IPS-20b (cell line): ENCODE results near the gene IFT74.
"Not testable (repeated sequence)": the region's sequence is repeated elsewhere in the genome, so short reads cannot be mapped to it uniquely, and the experiment has no call there.

Source experiments
- H3K27ac ChIP-seq: one replicate; pipeline ENCODE4 v1.5.1; 2013; ENCODE audit warnings: low read length
- H3K27me3 ChIP-seq: 2 replicates; pipeline ENCODE4 v1.6.1; 2013; ENCODE audit warnings: mild to moderate bottlenecking, low read length, inconsistent platforms; ENCODE audit not compliant: insufficient read depth
- H3K36me3 ChIP-seq: 2 replicates; pipeline ENCODE4 v1.6.1; 2013; ENCODE audit warnings: low read depth, mild to moderate bottlenecking, inconsistent platforms, low read length, moderate library complexity; ENCODE audit not compliant: insufficient read depth
- H3K4me1 ChIP-seq: 2 replicates; pipeline ENCODE4 v1.6.1; 2013; ENCODE audit warnings: mild to moderate bottlenecking, control low read depth, inconsistent platforms, low read length, moderate library complexity; ENCODE audit not compliant: insufficient read depth
- H3K4me3 ChIP-seq: 2 replicates; pipeline ENCODE4 v1.5.1; 2013; ENCODE audit warnings: mild to moderate bottlenecking, low read length, inconsistent platforms
- H3K9ac ChIP-seq: 2 replicates; pipeline ENCODE4 v1.6.1; 2013; ENCODE audit warnings: low read depth, mild to moderate bottlenecking, inconsistent platforms, low read length, moderate library complexity
- H3K9me3 ChIP-seq: 2 replicates; pipeline ENCODE4 v1.6.1; 2013; ENCODE audit warnings: mild to moderate bottlenecking, low read depth, low read length, inconsistent platforms; ENCODE audit not compliant: insufficient read depth

IFT74 gene

GRCh38 chr9:27086818-27087680 lies 130.8 kb downstream of the IFT74 start:
- Histone ChIP-seq H3K27ac (no peak overlapping the region), H3K9ac (no peak overlapping the region), H3K36me3 (no peaks in the 10 kb centered on the region), H3K4me3 (no peak overlapping the region), H3K9me3 (no peaks in the 10 kb centered on the region), H3K4me1 (no peaks in the 10 kb centered on the region), H3K27me3 (no peaks in the 10 kb centered on the region)

GRCh38 chr9:27088981-27089380 lies 132.8 kb downstream of the IFT74 start:
- H3K27ac ChIP-seq: no peak overlapping the region
- no peaks in the 10 kb centered on the region for H3K4me1 ChIP-seq

GRCh38 chr9:27089706-27090105 lies 133.5 kb downstream of the IFT74 start:
- H3K4me1 ChIP-seq: no peaks in the 10 kb centered on the region
- H3K27ac ChIP-seq: no peak overlapping the region
- no peak overlapping the region for H3K4me3 ChIP-seq
- no peak overlapping the region for H3K9ac ChIP-seq
- H3K9me3 ChIP-seq: no peaks in the 10 kb centered on the region
- H3K27me3 ChIP-seq: no peaks in the 10 kb centered on the region
- no peaks in the 10 kb centered on the region for H3K36me3 ChIP-seq

More at GRCh38 chr9:27088981-27089380, 132.8 kb downstream of the IFT74 start:
- no peak overlapping the region for H3K4me3 ChIP-seq
- H3K36me3 ChIP-seq: no peaks in the 10 kb centered on the region
- H3K9ac ChIP-seq: no peak overlapping the region
- H3K9me3 ChIP-seq: no peaks in the 10 kb centered on the region
- no peaks in the 10 kb centered on the region for H3K27me3 ChIP-seq

GRCh38 chr9:27090231-27090630 lies 134.0 kb downstream of the IFT74 start:
- Histone ChIP-seq H3K9me3 (no peaks in the 10 kb centered on the region), H3K4me3 (no peak overlapping the region), H3K4me1 (no peaks in the 10 kb centered on the region), H3K9ac (no peak overlapping the region), H3K36me3 (no peaks in the 10 kb centered on the region), H3K27ac (no peak overlapping the region), H3K27me3 (no peaks in the 10 kb centered on the region)

- H3K27ac ChIP-seq: no peak overlapping the region
Observed at GRCh38 chr9:27090711-27091110, 134.5 kb downstream of the IFT74 start.

GRCh38 chr9:27092496-27092895 lies 136.3 kb downstream of the IFT74 start:
- not testable (repeated sequence) for H3K4me1 ChIP-seq, H3K4me3 ChIP-seq, H3K27me3 ChIP-seq, H3K27ac ChIP-seq, H3K9ac ChIP-seq, H3K9me3 ChIP-seq, H3K36me3 ChIP-seq

More at GRCh38 chr9:27090711-27091110, 134.5 kb downstream of the IFT74 start:
- no peaks in the 10 kb centered on the region for H3K9me3 ChIP-seq
- H3K27me3 ChIP-seq: no peaks in the 10 kb centered on the region
- no peak overlapping the region for H3K9ac ChIP-seq
- H3K4me1 ChIP-seq: no peaks in the 10 kb centered on the region
- no peaks in the 10 kb centered on the region for H3K36me3 ChIP-seq
- H3K4me3 ChIP-seq: no peak overlapping the region

GRCh38 chr9:27093384-27094067 lies 137.3 kb downstream of the IFT74 start:
- not testable (repeated sequence) for H3K9me3 ChIP-seq, H3K9ac ChIP-seq, H3K36me3 ChIP-seq, H3K27me3 ChIP-seq, H3K4me3 ChIP-seq, H3K27ac ChIP-seq, H3K4me1 ChIP-seq

- H3K4me3 ChIP-seq: no peak overlapping the region
- no peak overlapping the region for H3K27ac ChIP-seq
- H3K27me3 ChIP-seq: no peaks in the 10 kb centered on the region
- H3K4me1 ChIP-seq: no peaks in the 10 kb centered on the region
- no peaks in the 10 kb centered on the region for H3K9me3 ChIP-seq
- no peaks in the 10 kb centered on the region for H3K36me3 ChIP-seq
- no peak overlapping the region for H3K9ac ChIP-seq
Observed at GRCh38 chr9:27094640-27095298, 138.6 kb downstream of the IFT74 start.

- Histone ChIP-seq H3K9me3 (no peaks in the 10 kb centered on the region), H3K27ac (no peak overlapping the region), H3K27me3 (no peaks in the 10 kb centered on the region), H3K4me3 (no peak overlapping the region), H3K4me1 (peaks cover 17% of the 10 kb centered on the region; the same call in 1 of the 2 replicates), H3K9ac (no peak overlapping the region), H3K36me3 (no peaks in the 10 kb centered on the region)
Observed at GRCh38 chr9:27107241-27107640, 151.0 kb downstream of the IFT74 start.

- peaks cover 17% of the 10 kb centered on the region; the same call in 1 of the 2 replicates for H3K4me1 ChIP-seq
- H3K9ac ChIP-seq: peak within 1 kb of the TSS; percentile 74
- peak within 1 kb of the TSS; percentile 72 for H3K4me3 ChIP-seq
Observed at GRCh38 chr9:27108981-27109541, 152.8 kb downstream of the IFT74 start, which contains the start of gene TEK. Gene TEK, plus strand, starts transcription at chr9:27109225. Its CDS starts 366 bp downstream, at chr9:27109591.

GRCh38 chr9:27109621-27110020 lies 153.4 kb downstream of the IFT74 start:
- Histone ChIP-seq H3K27me3 (no peaks in the 10 kb centered on the region), H3K4me1 (peaks cover 17% of the 10 kb centered on the region; the same call in 1 of the 2 replicates), H3K36me3 (no peaks in the 10 kb centered on the region), H3K27ac (no peak overlapping the region), H3K9me3 (no peaks in the 10 kb centered on the region), H3K4me3 (peak overlapping the region; percentile 72), H3K9ac (peak overlapping the region; percentile 74)

More at GRCh38 chr9:27108981-27109541, 152.8 kb downstream of the IFT74 start, which contains the start of gene TEK:
- Histone ChIP-seq H3K9me3 (no peaks in the 10 kb centered on the region), H3K27me3 (no peaks in the 10 kb centered on the region), H3K36me3 (no peaks in the 10 kb centered on the region), H3K27ac (no peak within 1 kb of the TSS)
